Astrocyte of the spinal cord (primary cell): ENCODE data around the gene RASGRP3.

ENCODE experiments used
- DNase-seq: peaks from one replicate; pipeline ENCODE4 v3.0.0; 2011; ENCODE audit warnings: low read depth, low spot score
- H3K4me3 ChIP-seq: 2 replicates; pipeline ENCODE4 v1.5.1; 2011; ENCODE audit warnings: low read depth, mild to moderate bottlenecking, low read length, moderate library complexity
- CTCF ChIP-seq: IDR thresholded peaks from 2 replicates; pipeline ENCODE4 v1.5.1; 2012; ENCODE audit warnings: low read depth, mild to moderate bottlenecking, low read length, inconsistent platforms
- in situ Hi-C: cut with HindIII; loops from 2 replicates; pipeline ENCODE4 v1.10.0; 2017; ENCODE audit warnings: low sequenced_read_pairs

Gene RASGRP3

GRCh38 chr2:33512112-33512511 is 35.7 kb downstream of the RASGRP3 start:
- no peak for DNase-seq
- in situ Hi-C loops, result no loop called here
- TF ChIP-seq CTCF, result no peak
- no peak overlapping the region for H3K4me3 ChIP-seq

GRCh38 chr2:33513480-33513879 is 37.0 kb downstream of the RASGRP3 start:
- TF ChIP-seq CTCF, result no peak
- H3K4me3 ChIP-seq, result no peak overlapping the region
- in situ Hi-C loops, result no loop called here
- no peak for DNase-seq

- DNase-seq, result no peak
- no peak overlapping the region for H3K4me3 ChIP-seq
- TF ChIP-seq CTCF, result no peak
- in situ Hi-C loops, result no loop called here
Observed at GRCh38 chr2:33516456-33516995, 40.1 kb downstream of the RASGRP3 start.

GRCh38 chr2:33518200-33518599 is 41.8 kb downstream of the RASGRP3 start:
- no peak for TF ChIP-seq CTCF
- in situ Hi-C loops, result no loop called here
- H3K4me3 ChIP-seq, result no peak overlapping the region
- no peak for DNase-seq

GRCh38 chr2:33518929-33519328 is 42.5 kb downstream of the RASGRP3 start:
- DNase-seq, result no peak
- in situ Hi-C loops, result no loop called here
- no peak overlapping the region for H3K4me3 ChIP-seq
- no peak for TF ChIP-seq CTCF

- no peak overlapping the region for H3K4me3 ChIP-seq
- TF ChIP-seq CTCF, result no peak
- DNase-seq, result peak; percentile 86
- in situ Hi-C loops, result no loop called here
Observed at GRCh38 chr2:33521791-33522281, 45.4 kb downstream of the RASGRP3 start.
